Retinal pigment epithelial cell (primary cell): ENCODE measurements around the gene PGR.

Experiments
- DNase-seq: peaks from one replicate; pipeline ENCODE4 v3.0.0-alpha.2; 2010; ENCODE audit warnings: low read depth
- H3K4me3 ChIP-seq: 2 replicates; pipeline ENCODE4 v1.5.1; 2011; ENCODE audit warnings: mild to moderate bottlenecking, low read length, control low read depth, moderate library complexity
- TF ChIP-seq, protein P1 (sequence below): conservative IDR thresholded peaks from 2 replicates; pipeline ENCODE4 v1.5.1; 2011; ENCODE audit warnings: low read depth, low read length, control low read depth, inconsistent platforms

PGR gene

DNA sequence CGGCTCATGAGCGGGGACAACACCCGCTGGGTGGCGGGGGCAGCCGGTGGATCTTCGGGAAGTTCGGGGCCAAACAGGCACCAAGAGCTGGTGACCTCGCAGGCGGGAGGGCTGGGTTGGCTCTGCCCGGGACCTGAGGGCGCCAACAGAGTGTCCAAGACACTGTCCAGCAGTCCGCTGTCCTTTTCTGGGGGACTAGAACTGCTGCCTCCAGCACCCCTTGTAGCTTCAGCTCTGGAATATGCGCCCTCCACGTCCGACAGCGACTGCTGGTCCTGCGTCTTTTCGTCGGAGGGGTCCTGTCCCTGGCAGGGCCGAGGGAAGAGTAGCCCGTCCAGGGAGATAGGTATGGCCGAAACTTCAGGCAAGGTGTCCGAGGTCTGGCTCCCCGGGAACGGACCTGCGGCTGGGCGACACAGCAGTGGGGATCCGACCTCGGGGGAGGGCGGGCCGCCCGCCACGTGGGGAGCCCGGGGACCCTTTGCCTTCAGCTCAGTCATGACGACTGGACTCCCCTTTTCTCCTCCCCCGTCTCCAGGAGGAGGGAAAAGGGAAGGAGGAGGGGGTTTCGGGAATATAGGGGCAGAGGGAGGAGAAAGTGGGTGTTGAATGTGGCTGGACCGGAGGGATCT lies 926 bp downstream of the PGR start:
- H3K4me3 ChIP-seq = peak overlapping the region; percentile 65
- DNase-seq = no peak
- TF ChIP-seq, protein P1, sequence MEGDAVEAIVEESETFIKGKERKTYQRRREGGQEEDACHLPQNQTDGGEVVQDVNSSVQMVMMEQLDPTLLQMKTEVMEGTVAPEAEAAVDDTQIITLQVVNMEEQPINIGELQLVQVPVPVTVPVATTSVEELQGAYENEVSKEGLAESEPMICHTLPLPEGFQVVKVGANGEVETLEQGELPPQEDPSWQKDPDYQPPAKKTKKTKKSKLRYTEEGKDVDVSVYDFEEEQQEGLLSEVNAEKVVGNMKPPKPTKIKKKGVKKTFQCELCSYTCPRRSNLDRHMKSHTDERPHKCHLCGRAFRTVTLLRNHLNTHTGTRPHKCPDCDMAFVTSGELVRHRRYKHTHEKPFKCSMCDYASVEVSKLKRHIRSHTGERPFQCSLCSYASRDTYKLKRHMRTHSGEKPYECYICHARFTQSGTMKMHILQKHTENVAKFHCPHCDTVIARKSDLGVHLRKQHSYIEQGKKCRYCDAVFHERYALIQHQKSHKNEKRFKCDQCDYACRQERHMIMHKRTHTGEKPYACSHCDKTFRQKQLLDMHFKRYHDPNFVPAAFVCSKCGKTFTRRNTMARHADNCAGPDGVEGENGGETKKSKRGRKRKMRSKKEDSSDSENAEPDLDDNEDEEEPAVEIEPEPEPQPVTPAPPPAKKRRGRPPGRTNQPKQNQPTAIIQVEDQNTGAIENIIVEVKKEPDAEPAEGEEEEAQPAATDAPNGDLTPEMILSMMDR = no peak

DNA sequence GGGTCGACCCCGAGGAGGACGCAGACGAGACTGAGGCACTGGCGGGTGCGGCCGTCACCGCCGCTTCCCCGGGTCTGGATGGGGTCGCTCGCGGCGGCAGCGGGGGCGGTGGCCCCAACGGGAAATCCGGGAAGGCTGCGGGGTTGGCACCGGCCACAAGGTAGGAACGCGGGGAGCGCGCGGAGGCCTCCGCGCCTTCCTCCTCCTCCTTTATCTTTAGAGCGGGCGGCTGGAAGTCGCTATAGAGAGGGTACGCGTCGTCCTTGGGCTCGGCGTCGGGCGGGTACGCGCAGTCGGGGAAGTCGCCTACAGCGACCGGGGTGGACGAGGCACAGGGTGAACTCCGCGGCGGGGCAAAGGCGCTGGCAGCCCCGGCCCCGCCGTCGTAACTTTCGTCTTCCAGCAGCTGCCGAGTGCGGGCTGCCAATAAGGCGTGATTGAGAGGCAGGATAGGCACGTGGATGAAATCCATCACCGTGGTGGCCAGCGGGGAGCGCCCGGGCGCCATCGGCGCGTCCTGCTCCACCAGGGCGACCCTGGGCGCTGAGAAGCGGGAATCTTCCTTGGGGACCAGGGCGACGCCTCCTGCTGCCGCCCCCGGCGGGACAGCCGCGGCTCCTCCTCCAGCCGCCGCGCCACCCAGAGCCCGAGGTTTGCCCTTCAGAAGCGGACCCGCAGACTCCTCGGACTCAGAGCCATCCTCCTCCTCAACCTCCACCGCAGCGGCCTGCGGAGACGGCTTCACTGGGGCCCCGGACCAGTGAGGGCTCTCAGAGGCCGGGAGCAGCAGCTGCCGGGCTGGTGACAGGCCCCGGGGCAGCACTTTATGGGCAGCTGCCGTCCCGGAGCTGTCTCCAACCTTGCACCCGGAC lies 1.7 kb downstream of the PGR start:
- TF ChIP-seq, protein P1 = no peak
- no peak for DNase-seq
- peak overlapping the region; percentile 65 for H3K4me3 ChIP-seq

GRCh38 chr11:101127197-101127698 lies 2.4 kb downstream of the PGR start:
- TF ChIP-seq, protein P1 = no peak
- peak overlapping the region; percentile 65 for H3K4me3 ChIP-seq

DNA sequence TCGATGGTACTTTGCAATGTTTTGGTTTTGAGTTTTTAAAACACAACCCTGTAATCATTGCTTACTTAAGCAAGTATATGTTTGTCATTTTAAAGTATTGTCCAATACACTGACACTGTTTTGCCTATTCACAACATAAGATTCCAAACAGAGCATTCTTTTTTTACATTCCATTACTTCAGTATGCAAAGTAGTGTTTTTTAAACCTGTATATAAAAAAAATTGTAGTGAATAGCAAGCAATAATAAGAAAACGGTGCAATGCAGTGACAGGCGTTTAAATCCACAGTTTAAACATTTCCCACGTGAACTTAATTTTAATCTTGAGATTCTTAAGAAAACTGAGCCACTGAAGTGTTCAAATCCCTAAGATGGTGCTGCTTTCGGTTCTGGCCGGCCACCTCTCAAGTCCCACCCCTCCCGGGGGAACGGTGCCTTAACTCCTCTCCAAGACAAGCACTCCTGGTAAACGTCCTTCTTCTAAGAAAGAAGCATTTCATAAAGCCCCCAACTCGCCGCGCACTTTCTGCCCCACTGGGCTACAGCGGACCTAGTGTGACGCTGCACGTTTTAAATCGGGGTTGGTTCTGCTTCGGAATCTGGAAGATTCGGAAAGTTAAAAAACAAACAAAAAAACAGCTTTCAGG lies 2.9 kb downstream of the PGR start:
- peak overlapping the region; percentile 65 for H3K4me3 ChIP-seq
- TF ChIP-seq, protein P1 = no peak
- no peak for DNase-seq

More at GRCh38 chr11:101127197-101127698, 2.4 kb downstream of the PGR start:
- no peak for DNase-seq

- DNase-seq = no peak
- TF ChIP-seq, protein P1 = no peak
- no peak overlapping the region for H3K4me3 ChIP-seq
Measured at GRCh38 chr11:101115671-101116160, 13.9 kb downstream of the PGR start.

GRCh38 chr11:101113540-101113939 lies 16.1 kb downstream of the PGR start:
- TF ChIP-seq, protein P1 = no peak
- DNase-seq = no peak
- no peak overlapping the region for H3K4me3 ChIP-seq
